ENCODE results near the gene HOXD8.

DNA sequence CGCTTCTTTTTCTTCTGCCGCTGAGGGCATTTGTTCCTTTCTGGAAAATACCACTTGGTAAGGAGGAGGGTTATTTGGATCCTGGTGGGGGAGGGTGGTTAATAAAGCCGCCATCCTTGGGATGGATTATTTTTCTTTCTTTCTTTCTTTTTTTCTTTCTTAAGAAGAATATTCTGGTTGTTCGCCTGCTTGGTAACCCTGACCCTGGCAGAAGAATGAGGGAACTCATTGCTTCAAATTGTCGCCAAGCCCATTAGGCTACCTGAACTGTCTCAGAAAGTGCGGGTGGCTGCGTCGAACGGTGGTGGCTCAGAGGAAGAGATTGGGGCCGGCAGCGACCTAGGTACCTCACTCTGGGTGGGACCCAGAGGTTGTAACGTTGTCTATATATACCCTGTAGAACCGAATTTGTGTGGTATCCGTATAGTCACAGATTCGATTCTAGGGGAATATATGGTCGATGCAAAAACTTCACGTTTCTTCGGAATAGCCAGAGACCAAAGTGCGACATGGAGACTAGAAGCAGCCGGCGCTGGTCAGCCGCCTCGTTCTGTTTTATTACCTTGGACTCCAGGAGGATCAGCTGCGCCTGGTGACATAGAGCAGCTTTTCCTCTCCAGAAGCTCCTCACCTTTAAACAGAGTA, 20.6 kb downstream of the HOXD8 start:
- TF ChIP-seq POLR2AphosphoS5 (IDR thresholded peaks at IDR 0.05; ENCODE audit: low read depth, low read length) (no peak), TAF1 (IDR thresholded peaks at IDR 0.05; ENCODE audit: borderline replicate concordance, insufficient read depth, low read length) (no peak)
